Muscle of leg (tissue), 11 donors: ENCODE measurements around the gene KIAA1755. TPM values are rescaled to one million over a fixed set of nuclear protein-coding genes. Genes with fewer than 3 reads are reported as not detected.
"Not testable (repeated sequence)": the region's sequence is repeated elsewhere in the genome, so short reads cannot be mapped to it uniquely, and the experiment has no call there.

ENCODE experiments used
- DNase-seq: peaks from one replicate; pipeline ENCODE4 v3.0.0; 2013
- H3K27ac ChIP-seq: one replicate; pipeline ENCODE4 v1.5.1; 2013; ENCODE audit warnings: mild to moderate bottlenecking, low read length, control low read depth
- H3K27me3 ChIP-seq: one replicate; pipeline ENCODE4 v1.6.1; 2013; ENCODE audit warnings: low read length; ENCODE audit not compliant: control insufficient read depth, insufficient read depth
- H3K36me3 ChIP-seq: one replicate; pipeline ENCODE4 v1.6.1; 2013; ENCODE audit warnings: low read length; ENCODE audit not compliant: control insufficient read depth, insufficient read depth
- H3K4me1 ChIP-seq: one replicate; pipeline ENCODE4 v1.6.1; 2013; ENCODE audit warnings: low read length; ENCODE audit not compliant: control insufficient read depth, insufficient read depth
- H3K4me3 ChIP-seq: one replicate; pipeline ENCODE4 v1.5.1; 2013; ENCODE audit warnings: low read length, control low read depth
- H3K9me3 ChIP-seq: replicated peaks from 2 replicates; pipeline ENCODE4 v1.6.1; 2013; ENCODE audit warnings: low read depth, low read length; ENCODE audit not compliant: control insufficient read depth
- whole genome bisulfite sequencing: methylation state at CpG from one replicate; pipeline ENCODE4 v1.1.5; 2013; ENCODE audit warnings: missing lambda C conversion rate; ENCODE audit not compliant: insufficient coverage; 5-methylcytosine and 5-hydroxymethylcytosine counted together
- polyA plus RNA-seq, 8 donors: library from polyadenylated mRNA; unstranded; fragments of 120-200 nt; gene quantifications; one replicate each; pipeline versions ENCODE4 v1.2.1 to v1.2.3, GENCODE V29; 2013; ENCODE audit warnings: inconsistent platforms in 1 of 8, low replicate concordance in 1 of 8; ENCODE audit not compliant: insufficient read length in 8 of 8, insufficient read depth in 1 of 8
- total RNA-seq: library from RNA; stranded (reverse); fragments of 120-200 nt; gene quantifications from one replicate; pipeline ENCODE4 v1.2.4, GENCODE V29; 2013

Gene KIAA1755
- total and polyA plus RNA-seq, 9 donors = 5.0 to 19.6 (median 9.7) TPM

- no peaks in the 10 kb centered on the region for H3K9me3 ChIP-seq
- DNase-seq = no peak
- no peak overlapping the region for H3K27ac ChIP-seq
- peaks cover 12% of the 10 kb centered on the region for H3K4me1 ChIP-seq
- H3K27me3 ChIP-seq = peaks cover 5% of the 10 kb centered on the region
- 63% methylated on average over 1 of the region's 3 CpGs for WGBS
- H3K36me3 ChIP-seq = no peaks in the 10 kb centered on the region
- no peak overlapping the region for H3K4me3 ChIP-seq
Measured at GRCh38 chr20:38291966-38292365, 31.4 kb upstream of the KIAA1755 start.

GRCh38 chr20:38290829-38291814 is 30.6 kb upstream of the KIAA1755 start:
- no peaks in the 10 kb centered on the region for H3K9me3 ChIP-seq
- peaks cover 19% of the 10 kb centered on the region for H3K4me1 ChIP-seq
- peaks cover 5% of the 10 kb centered on the region for H3K27me3 ChIP-seq
- H3K4me3 ChIP-seq = no peak overlapping the region
- H3K27ac ChIP-seq = no peak overlapping the region
- WGBS = 45% methylated on average over 14 of the region's 21 CpGs
- peak; percentile 44 for DNase-seq
- no peaks in the 10 kb centered on the region for H3K36me3 ChIP-seq

- Histone ChIP-seq H3K4me3 (no peak overlapping the region), H3K27ac (peak overlapping the region; percentile 47), H3K4me1 (peaks cover 19% of the 10 kb centered on the region), H3K27me3 (no peaks in the 10 kb centered on the region), H3K9me3 (no peaks in the 10 kb centered on the region), H3K36me3 (no peaks in the 10 kb centered on the region)
- WGBS = 29% methylated on average over 14 of the region's 16 CpGs
- peak; percentile 75 for DNase-seq
Measured at GRCh38 chr20:38286586-38287531, 26.3 kb upstream of the KIAA1755 start.

GRCh38 chr20:38284893-38285444 is 24.4 kb upstream of the KIAA1755 start:
- Histone ChIP-seq H3K36me3 (no peaks in the 10 kb centered on the region), H3K27me3 (no peaks in the 10 kb centered on the region), H3K4me3 (no peak overlapping the region), H3K4me1 (peaks cover 18% of the 10 kb centered on the region), H3K27ac (no peak overlapping the region), H3K9me3 (no peaks in the 10 kb centered on the region)
- WGBS = 100% methylated on average over 2 of the region's 5 CpGs
- DNase-seq = no peak

GRCh38 chr20:38284066-38284650 is 23.6 kb upstream of the KIAA1755 start:
- H3K27me3 ChIP-seq, H3K9me3 ChIP-seq, H3K27ac ChIP-seq, H3K4me3 ChIP-seq, DNase-seq, H3K36me3 ChIP-seq: not testable (repeated sequence)
- peaks cover 25% of the 10 kb centered on the region for H3K4me1 ChIP-seq
- WGBS = 92% methylated on average over 7 of the region's 7 CpGs

- Histone ChIP-seq H3K27ac (no peak overlapping the region), H3K27me3 (no peaks in the 10 kb centered on the region), H3K4me1 (peaks cover 33% of the 10 kb centered on the region), H3K36me3 (no peaks in the 10 kb centered on the region), H3K9me3 (no peaks in the 10 kb centered on the region), H3K4me3 (no peak overlapping the region)
- 92% methylated on average over 2 of the region's 2 CpGs for WGBS
- no peak for DNase-seq
Measured at GRCh38 chr20:38283236-38283635, 22.7 kb upstream of the KIAA1755 start.

GRCh38 chr20:38281176-38281915 is 20.8 kb upstream of the KIAA1755 start:
- H3K36me3 ChIP-seq, H3K27me3 ChIP-seq, H3K27ac ChIP-seq, H3K9me3 ChIP-seq, H3K4me3 ChIP-seq, DNase-seq: not testable (repeated sequence)
- WGBS = 83% methylated on average over 6 of the region's 6 CpGs
- peaks cover 27% of the 10 kb centered on the region for H3K4me1 ChIP-seq

GRCh38 chr20:38278763-38279162 is 18.2 kb upstream of the KIAA1755 start:
- WGBS = no CpG with 5 or more reads among the region's 2 CpGs
- no peak for DNase-seq
- Histone ChIP-seq H3K36me3 (no peaks in the 10 kb centered on the region), H3K27me3 (no peaks in the 10 kb centered on the region), H3K27ac (peak overlapping the region; percentile 71), H3K9me3 (peaks cover 3% of the 10 kb centered on the region), H3K4me3 (no peak overlapping the region), H3K4me1 (peaks cover 26% of the 10 kb centered on the region)

GRCh38 chr20:38278131-38278530 is 17.6 kb upstream of the KIAA1755 start:
- Histone ChIP-seq H3K9me3 (peaks cover 3% of the 10 kb centered on the region), H3K27ac (peak overlapping the region; percentile 71), H3K36me3 (no peaks in the 10 kb centered on the region), H3K4me3 (no peak overlapping the region), H3K4me1 (peaks cover 26% of the 10 kb centered on the region), H3K27me3 (no peaks in the 10 kb centered on the region)
- peak; percentile 78 for DNase-seq
- 53% methylated on average over 3 of the region's 14 CpGs for WGBS
